ENCODE data around the gene THEM5.
"Not testable (repeated sequence)": the region's sequence is repeated elsewhere in the genome, so short reads cannot be mapped to it uniquely, and the experiment has no call there.

Gene THEM5

DNA sequence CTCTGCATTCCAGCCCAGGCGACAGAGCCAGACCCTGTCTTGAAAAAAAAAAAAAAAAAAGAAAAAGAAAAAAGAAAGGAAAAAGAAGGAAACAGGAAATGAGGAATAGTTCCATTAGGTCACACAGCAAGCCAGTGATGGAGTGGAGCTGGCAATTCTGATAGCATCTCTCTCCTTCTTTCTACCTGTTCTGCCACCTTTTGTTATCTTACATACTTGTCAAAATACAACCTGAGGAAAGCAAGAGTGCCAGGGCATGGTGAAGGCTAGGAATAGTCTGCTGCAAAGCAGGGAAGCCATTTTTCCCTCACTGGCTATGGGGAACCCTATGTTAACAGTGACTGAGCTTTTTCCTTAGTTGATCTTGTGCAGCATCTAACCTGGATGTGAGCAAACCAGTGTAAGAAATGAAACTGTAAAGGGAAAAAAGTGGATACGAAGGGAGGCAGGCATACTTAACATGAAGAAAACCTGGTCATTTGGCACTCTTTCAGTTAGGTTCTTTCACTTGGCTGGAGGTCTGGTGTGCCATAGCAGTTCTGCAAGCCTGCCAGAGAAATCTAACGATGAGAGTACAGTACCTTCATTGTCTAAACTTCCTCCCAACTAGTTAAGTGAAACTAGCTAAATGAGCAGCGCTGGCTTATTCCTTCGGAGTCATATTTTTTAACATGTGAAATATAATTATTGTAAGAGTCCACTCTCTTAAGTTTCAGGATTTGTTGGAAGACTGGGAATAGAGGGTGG is 17.9 kb upstream of the THEM5 start:
- in situ Hi-C loops (cut with MboI; ENCODE audit: low sequenced_read_pairs), result no loop called here

DNA sequence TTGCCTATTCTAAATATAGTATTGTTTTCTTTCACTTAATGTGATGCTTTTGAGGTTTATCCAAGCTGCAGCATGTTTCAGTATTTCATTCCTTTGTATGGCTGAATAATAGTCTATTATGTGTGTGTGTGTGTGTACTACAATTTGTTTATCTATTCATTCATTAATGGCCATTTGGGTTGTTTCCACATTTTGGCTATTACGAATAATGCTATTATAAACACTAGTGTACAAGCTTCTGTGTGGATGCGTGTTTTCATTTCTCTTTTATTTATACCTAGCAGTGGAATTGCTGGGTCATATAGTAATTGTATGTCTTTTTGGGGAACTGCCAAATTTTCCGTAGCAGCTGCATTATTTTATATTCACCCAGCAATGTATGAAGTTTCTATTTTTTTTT is 15.0 kb upstream of the THEM5 start:
- in situ Hi-C loops (cut with MboI; ENCODE audit: low sequenced_read_pairs), result no loop called here

GRCh38 chr1:151867765-151868411 is 14.4 kb upstream of the THEM5 start:
- in situ Hi-C loops (cut with MboI; ENCODE audit: low sequenced_read_pairs), result no loop called here

DNA sequence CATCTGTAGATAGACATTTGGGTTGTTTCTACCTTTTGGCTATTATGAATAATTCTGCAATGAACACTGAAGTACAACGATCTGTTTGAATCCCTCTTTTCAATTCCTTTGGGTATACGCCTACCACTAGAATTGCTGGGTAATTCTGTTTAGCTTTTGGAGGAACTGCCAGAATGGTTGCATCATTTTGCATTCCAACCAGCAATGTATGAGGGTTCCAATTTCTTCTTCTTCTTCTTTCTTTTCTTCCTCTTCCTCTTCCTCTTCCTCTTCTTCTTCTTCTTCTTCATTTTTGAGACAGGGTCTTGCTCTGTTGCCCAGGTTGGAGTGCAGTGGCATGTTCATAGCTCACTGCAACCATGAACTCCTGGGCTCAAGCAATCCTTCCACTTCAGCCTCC is 13.8 kb upstream of the THEM5 start:
- in situ Hi-C loops (cut with MboI; ENCODE audit: low sequenced_read_pairs), result no loop called here

DNA sequence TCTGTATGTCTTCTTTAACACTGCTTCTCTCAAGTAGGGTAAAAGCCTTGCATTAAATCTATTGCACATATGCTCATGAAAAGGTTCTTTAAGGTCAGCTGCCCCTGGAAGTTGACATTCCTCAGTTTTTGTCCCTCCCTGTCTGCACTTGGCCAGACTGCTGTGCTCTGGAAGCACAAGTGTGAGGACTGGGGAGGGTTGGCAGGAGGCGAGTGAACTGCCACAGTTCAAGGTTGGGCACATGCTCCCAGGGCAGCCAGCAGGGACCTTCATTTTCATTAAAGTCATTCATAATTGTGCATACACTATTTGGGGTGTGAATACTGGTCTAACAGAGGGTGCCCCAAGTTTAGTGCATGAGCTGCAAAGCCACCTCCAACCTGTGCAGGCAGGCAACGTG is 10.9 kb upstream of the THEM5 start:
- in situ Hi-C loops (cut with MboI; ENCODE audit: low sequenced_read_pairs), result no loop called here

DNA sequence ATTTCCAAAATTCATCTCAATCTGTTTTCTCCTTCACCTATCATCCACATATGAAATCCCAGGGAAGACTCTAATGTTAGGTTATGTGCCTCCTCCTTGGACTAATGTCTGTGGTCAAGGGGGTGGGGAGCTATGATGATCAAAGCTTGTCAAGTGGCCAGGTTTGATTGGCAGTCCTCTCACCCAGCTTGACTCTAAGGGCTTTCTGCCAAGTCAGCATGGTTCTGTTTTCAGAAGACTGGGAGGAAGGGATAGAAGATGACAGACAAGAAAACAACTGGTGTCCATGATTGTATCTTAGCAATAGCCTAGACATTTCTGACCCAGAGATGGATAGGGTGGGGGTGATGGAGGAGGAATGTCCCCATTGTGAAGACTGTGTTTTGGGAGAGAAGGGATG is 9.1 kb upstream of the THEM5 start:
- in situ Hi-C loops (cut with MboI; ENCODE audit: low sequenced_read_pairs), result no loop called here

DNA sequence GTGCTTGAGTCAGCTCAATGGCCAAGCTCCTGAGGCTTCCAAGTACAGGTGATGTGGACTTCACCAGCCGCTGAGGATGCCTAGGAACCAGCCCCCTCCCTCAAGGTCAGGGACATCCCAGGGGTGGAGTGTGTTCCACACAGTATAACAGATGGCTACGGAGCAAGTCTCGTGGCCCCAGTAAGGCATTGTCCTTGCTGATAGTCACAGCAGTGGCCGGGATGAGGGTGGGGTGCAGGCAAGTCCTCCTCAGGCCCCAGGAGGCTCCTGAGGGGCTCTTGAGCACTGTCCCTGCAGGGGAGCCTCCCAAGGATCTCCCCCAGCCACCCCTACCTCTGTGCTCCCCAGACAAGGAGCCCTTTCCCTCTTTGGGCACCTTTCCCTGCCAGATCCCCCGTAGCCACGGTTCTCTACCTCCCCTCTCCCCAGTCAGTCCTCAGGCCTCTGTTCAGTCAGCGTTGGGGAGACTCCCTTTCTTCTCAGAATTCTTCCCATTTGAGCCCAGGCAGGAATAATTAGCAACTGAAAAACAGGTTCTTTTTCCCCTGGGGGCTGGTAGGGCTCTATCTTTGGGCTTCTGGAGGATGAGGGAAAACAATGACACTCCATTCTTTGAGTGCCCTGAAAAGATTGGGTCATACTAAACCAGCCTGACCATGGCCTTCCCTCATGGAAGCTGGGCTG is 7.1 kb upstream of the THEM5 start:
- in situ Hi-C loops (cut with MboI; ENCODE audit: low sequenced_read_pairs), result no loop called here

DNA sequence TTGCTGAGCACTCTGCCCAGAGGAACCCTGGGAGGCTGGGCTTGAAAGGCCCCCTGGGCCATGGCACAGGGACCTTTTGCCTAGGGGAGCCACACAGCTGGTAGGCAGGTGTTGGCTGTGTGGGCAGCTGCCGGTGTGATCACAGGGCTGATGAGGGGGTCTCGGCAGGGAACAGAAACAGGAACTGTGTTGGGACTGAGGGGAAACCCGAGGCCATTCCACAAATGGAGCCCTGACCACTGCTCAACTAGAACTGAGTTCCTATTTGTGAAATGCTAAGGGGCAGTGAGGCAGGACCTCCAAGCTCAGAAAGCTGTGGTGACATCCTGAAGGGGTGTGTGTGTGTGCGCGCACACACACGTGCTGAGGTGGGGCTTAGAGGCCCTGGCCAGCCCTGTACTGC is 6.4 kb upstream of the THEM5 start:
- in situ Hi-C loops (cut with MboI; ENCODE audit: low sequenced_read_pairs), result no loop called here

DNA sequence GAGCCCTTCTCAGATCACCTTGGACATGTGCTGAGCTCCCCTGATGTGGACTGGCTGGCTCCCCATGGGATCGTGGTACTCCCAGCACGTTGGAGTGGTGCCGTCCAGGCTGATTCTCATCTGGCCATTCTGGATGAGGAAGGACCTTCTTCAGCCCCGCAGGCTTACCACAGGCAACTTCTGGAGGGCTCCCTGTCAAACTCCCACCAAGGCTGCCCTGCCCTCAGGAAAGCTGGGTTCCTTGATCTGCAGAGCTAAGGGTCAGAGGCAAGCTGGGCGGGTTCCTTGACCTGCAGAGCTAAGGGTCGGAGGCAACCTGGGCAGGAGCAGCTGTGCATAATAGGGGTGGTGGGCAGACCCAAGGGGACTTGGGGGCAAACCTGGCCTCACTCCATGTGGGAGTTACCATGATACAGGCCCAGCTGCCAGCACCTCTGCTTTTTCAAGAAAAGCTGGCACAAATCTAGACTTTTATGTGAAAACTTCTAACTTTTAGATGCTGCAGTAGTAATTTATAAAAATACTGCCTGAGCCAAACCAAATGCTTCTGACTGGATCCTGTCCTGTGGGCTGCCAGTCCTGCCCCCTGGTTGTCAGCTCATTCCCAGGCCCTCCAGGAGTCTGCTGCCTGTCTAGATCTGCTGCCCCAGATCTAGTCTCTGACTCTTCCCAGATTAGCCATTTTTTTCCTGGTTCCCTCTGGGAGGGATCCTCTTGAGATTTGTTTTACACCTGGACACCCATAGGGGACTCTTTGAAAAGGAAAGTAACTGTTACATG is 5.6 kb upstream of the THEM5 start:
- in situ Hi-C loops (cut with MboI; ENCODE audit: low sequenced_read_pairs), result no loop called here

- in situ Hi-C loops (cut with MboI; ENCODE audit: low sequenced_read_pairs), result no loop called here
These were observed 4.7 kb upstream of the THEM5 start for GRCh38 chr1:151858030-151858746.

DNA sequence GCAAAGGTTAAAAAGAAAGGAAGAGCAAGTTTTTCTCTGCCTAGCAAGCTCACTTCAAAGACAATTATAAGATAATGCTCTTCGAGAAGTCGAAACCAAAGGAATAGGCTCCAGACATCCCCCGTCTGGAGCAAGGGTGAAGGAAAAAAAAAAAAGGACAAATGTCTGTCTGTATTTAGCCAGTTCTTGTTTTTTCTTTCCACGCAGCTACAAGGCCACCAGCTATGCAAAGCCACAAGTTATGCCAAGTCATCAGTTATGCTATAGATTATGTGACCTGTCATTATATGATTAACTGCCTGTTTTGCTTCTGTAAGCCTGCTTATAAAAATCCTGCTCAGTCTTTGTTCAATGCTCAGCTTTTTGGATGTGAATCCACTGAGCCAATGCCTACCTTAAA is 2.4 kb upstream of the THEM5 start:
- in situ Hi-C loops (cut with MboI; ENCODE audit: low sequenced_read_pairs), result no loop called here

DNA sequence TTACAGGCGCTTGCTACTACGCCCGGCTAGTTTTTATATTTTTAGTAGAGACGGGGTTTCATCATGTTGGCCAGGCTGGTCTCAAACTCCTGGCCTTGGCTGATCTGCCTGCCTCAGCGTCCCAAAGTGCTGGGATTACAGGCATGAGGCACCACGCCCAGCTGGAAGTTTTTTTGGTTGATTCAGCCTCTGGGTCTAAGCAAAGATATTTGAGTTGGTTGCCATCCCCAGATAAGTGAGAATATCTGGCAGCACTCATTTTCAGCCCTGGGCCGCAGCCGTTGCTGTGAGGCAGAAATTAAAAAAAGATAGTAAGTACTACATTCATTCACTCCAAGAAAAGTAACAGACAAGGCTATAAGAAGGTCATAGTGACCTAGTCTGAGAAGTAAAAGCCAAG is 2.0 kb upstream of the THEM5 start:
- in situ Hi-C loops (cut with MboI; ENCODE audit: low sequenced_read_pairs), result not testable (repeated sequence)

DNA sequence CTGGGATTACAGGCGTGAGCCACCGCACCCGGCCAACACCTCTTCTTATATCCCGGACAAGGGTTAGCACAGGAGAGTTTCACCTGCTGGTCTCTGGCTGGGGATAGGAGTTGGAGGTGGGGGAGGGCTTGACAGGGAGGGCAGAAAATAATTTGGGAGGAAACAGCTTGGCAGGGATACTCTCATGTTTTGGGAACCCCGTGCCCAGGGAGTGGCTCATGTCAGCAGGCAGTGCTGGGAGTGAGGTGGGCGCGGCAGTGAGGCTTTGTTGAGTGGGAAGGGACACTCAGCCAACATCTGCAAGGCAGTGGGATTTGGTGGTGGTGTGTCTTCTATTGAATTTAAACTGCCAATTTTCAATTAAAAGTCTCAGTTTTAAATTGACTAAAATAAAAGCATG is 1.1 kb upstream of the THEM5 start:
- in situ Hi-C loops (cut with MboI; ENCODE audit: low sequenced_read_pairs), result no loop called here

- in situ Hi-C loops (cut with MboI; ENCODE audit: low sequenced_read_pairs), result no loop called here
These were observed 779 bp downstream of the THEM5 start for GRCh38 chr1:151852733-151853132.

- in situ Hi-C loops (cut with MboI; ENCODE audit: low sequenced_read_pairs), result no loop called here
These were observed 1.6 kb downstream of the THEM5 start for GRCh38 chr1:151851886-151852285.

DNA sequence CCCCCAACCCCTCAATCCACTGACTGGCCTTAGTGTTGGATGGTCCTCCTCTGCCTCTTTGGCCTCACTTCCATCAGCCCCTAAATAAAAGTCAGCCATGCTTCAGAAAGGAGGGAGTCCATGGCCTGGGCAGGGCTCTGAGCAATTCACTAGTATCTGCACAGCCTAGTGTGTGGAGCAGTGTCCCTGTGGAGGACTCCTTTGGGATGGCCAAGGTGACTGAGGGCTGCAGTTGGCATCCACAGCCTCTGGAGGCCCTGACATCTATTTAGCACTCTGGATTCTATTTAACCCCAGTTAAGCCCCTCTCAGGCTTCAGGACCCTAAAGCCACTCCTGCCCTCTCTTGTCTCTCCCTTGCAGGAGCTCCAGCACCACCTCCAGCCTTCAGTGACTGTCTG is 3.6 kb downstream of the THEM5 start:
- in situ Hi-C loops (cut with MboI; ENCODE audit: low sequenced_read_pairs), result no loop called here

DNA sequence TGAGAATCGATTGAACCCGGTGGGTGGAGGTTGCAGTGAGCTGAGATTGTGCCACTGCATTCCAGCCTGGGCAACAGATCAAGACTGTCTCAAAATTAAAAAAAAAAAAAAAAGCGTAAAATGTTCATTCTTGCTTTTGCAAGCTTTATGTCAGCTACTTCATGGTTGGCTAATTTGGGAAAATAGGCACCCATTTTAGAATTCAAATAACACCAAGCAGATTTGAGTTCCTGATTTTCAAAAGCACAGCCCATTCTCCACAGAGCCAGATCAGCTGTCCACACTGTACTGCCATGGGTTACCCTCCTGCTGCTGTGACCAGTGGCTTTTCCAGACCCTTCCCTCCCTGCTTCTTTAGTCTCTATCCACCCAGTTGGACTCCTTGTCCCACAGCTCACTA is 4.4 kb downstream of the THEM5 start:
- in situ Hi-C loops (cut with MboI; ENCODE audit: low sequenced_read_pairs), result no loop called here

DNA sequence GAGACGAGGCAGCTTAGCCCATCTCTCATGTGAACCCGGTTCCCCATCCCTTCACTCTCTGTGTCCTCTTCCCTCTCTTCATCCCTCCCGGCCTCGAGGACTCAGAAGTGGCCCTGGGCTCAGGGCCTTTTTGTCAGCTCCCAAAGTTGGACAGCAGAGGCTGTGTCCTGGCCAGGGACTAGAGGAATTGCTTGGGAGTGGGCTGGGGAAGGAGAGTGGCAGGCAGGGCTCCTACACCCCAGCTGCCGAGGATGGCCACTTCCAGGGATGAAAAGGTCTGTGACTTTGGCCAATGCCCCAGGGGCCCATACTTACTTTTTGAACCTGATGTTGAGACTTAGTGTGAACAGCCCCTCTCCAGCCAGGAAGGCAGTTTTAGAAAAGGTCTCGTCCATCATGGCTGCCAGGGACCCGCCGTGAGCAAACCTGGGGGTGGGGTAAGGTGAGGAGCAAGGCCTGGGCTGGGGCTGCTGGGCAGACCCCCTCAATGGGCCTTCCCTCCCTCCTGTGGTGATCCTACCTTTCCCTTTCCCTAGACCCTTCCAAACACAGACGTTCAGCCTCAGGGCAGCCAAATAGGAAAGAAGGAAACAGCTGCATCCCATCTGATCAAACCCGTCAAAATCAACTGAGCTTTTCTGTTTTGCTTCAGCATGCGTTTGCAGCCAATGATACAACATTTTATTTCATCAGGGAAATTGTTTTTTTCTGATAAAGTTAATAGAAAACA is 5.5 kb downstream of the THEM5 start:
- in situ Hi-C loops (cut with MboI; ENCODE audit: low sequenced_read_pairs), result no loop called here

DNA sequence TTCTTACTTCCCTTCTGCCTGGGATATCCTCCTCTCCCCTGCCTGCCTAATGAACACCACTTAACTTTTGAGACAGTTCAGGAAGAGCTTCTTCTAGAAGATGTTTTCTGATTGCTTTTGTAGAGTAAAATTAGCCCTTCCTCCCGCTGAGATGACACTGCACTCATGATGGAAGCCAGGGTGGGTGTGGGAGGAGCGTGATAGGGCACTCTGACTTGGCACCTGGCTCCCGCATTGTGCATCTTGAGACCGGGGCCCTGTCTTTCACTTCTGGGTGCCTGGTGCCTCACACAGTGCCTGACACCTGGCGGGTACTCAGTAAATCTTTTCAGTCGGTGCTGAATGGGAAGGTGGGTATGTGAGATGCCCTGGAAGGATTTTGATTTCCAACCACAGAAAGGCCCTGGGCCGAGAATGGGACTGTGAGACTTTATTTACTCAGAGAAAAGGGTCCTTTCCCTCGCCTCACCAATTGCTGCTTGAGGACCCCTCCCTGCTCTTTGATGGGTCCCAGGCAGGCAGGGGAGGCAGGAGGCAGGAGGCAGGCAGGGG is 6.8 kb downstream of the THEM5 start:
- in situ Hi-C loops (cut with MboI; ENCODE audit: low sequenced_read_pairs), result no loop called here

DNA sequence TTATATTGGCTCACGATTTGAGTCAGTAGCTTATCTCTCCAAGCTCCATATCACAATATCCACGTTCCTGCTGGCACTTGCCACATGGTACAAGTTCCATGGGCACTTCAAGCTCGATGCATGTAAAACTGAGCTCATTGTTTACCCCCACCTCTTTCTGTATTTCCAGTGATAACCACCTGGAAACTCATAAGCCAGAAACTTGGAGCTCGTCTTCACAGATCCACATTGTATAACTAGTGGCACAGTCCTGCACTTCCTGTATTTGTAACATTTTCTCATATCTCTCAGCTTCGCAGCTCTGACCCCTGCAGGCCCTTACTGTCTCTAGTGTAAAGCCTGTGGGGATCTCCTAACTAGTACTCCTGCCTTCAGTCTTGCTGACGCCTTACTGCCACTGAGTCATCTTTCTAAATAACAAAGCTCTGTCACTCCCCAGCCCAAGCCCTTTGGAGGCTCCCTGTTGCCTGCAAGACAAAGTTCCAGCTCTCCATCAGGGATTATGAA is 7.4 kb downstream of the THEM5 start:
- in situ Hi-C loops (cut with MboI; ENCODE audit: low sequenced_read_pairs), result no loop called here
